Pancreas (tissue), 10 donors: ENCODE data around the gene TNRC6B. TPM values are rescaled to one million over a fixed set of nuclear protein-coding genes. Genes with fewer than 3 reads are reported as not detected.

Source experiments
- ATAC-seq, 4 donors: fragments of 200-7000 bp; cut with Tn5 transposase; one replicate each; pipeline versions ENCODE4 v1.8.0 to v1.9.1; 2020; ENCODE audit warnings: mild to moderate bottlenecking in 4 of 4, moderate library complexity in 4 of 4
- DNase-seq, 6 donors: peaks; one replicate each; pipeline ENCODE4 v3.0.0-alpha.2; 2020
- FAIRE-seq: peaks from 2 replicates; lab custom pipeline; 2012; peaks lifted over from hg19 to GRCh38; lab: Jason Lieb, UNC
- H3K27ac ChIP-seq, 4 donors: fragments of 200-600 bp; sonication (generic); 1 replicate in 3 of 4; 2 replicates in 1 of 4; pipeline versions ENCODE4 v1.5.0 to v1.8.0; 2020
- H3K27me3 ChIP-seq, 4 donors: fragments of 200-600 bp; one replicate each; pipeline ENCODE4 v1.8.0; 2021
- H3K36me3 ChIP-seq, 3 donors: fragments of 200-600 bp; sonication (generic) in 1 of 3; one replicate each; pipeline versions ENCODE4 v1.5.0 to v1.8.0; 2020 to 2021
- H3K4me1 ChIP-seq, 3 donors: fragments of 200-600 bp; one replicate each; pipeline ENCODE4 v1.8.0; 2021
- H3K4me3 ChIP-seq, 4 donors: fragments of 200-600 bp; sonication (generic) in 2 of 4; one replicate each; pipeline versions ENCODE4 v1.5.0 to v1.8.0; 2020 to 2021
- H3K9me3 ChIP-seq, 4 donors: fragments of 200-600 bp; one replicate each; pipeline ENCODE4 v1.8.0; 2021
- WGBS, 2 donors: extraction: QIAGEN DNeasy Blood & Tissue Kit; methylation state at CpG; one replicate each; pipeline ENCODE4 v1.1.7; 2013; 5-methylcytosine and 5-hydroxymethylcytosine counted together
- intact Hi-C, 3 donors: fragments of 100-400 bp; cut with DNase I; formaldehyde crosslinking; loops; one replicate each; pipeline versions ENCODE4 v1.11.1 to v1.14.2; 2022
- polyA plus RNA-seq, 2 donors: library from polyadenylated mRNA; stranded (reverse); fragments of 200-250 nt; gene quantifications; one replicate each; pipeline ENCODE4 v1.2.3, GENCODE V29; 2013
- total RNA-seq, 6 donors: library from RNA; stranded (reverse); fragmentation: NEBNext Ultra II Directional in 4 of 6; extraction: Animal tissue kit (Norgen Biotek cat#: 25700) in 4 of 6; gene quantifications; one replicate each; pipeline versions ENCODE4 v1.2.1 to v1.2.4, GENCODE V29; 2021 to 2023
- TF ChIP-seq, protein P1 (sequence below), 4 donors: fragments of 200-600 bp; sonication (generic) in 3 of 4; IDR thresholded peaks; one replicate each; pipeline versions ENCODE4 v1.5.0 to v1.8.0; 2021; ENCODE audit warnings: antibody characterized with exemption in 4 of 4
- donor health status: healthy with polysubstance abuse.
- donor health status: DM: no; HTN: no; CAD: no; lungs with moderate emphysema.
- donor health status: DM: no; HTN: no; CAD: no.
- donor health status: control.
- donor health status: control.
- donor health status: Bipolar disorder and iron deficiency.
- donor health status: DM: yes; HTN: yes; CAD: no.
- donor health status: DM: no; HTN: no; CAD: no.
- donor health status: DM: no; HTN: no; CAD: no.
- donor health status: DM: yes; HTN: yes; CAD: no.

TNRC6B gene
- total and polyA plus RNA-seq, 8 donors: 2.2 to 31.3 (median 21.0) TPM

DNA sequence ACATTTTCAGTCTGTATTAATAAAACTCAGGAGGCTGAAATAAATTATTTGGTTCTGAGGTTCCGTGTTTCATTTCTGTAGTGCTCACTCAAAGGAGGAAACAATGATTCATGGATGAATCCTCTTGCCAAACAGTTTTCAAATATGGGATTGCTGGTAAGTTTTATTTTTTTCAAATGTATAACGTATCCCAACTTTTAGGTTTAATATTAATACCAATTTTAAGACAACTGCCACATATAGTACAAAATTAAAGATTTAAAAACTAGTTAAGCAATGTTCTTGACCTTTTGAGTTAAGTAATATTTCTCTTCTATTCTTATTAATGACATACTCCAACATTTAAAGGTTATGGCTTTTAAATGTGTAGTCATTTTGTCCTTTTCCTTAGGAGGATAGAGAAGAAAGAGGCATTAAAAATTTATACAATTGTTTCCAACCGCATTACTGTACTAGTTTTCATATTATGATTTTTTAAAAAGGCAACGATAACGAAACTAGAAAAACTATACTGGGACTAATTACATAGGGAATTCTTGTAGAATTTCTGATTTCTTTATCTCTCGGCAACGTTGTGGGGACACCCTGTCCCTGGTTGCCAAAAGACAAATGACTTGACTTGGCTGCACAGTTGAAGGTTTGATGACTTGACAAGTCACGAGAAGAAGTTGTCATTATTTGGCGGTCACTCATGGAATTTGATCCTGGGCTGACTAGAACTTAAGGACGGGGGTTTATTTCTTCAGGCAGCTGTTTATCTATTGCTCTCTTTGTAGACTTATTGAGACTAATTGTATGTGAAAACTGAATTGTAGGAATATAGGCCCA is 99.5 kb downstream of the TNRC6B start:
- FAIRE-seq (no peak), DNase-seq (no peak), ATAC-seq (peak in 3 of 4 donors; percentile 51 to 71 (median 51))
- Histone ChIP-seq H3K27me3 (no peaks in the 10 kb centered on the region), H3K9me3 (no peaks in the 10 kb centered on the region), H3K36me3 (peaks cover 0 to 12% (median 0%) of the 10 kb centered on the region in 3 donors), H3K4me1 (peaks cover 3 to 12% (median 7%) of the 10 kb centered on the region in 3 donors), H3K27ac (peak overlapping the region in 3 of 4 donors; percentile 50 to 80 (median 68)), H3K4me3 (peak overlapping the region in 2 of 4 donors; percentile 10 to 33)
- intact Hi-C loops: no loop called here
- WGBS, 2 donors: 54 to 59% methylated on average over 10 of the region's 10 CpGs
- TF ChIP-seq, protein P1, sequence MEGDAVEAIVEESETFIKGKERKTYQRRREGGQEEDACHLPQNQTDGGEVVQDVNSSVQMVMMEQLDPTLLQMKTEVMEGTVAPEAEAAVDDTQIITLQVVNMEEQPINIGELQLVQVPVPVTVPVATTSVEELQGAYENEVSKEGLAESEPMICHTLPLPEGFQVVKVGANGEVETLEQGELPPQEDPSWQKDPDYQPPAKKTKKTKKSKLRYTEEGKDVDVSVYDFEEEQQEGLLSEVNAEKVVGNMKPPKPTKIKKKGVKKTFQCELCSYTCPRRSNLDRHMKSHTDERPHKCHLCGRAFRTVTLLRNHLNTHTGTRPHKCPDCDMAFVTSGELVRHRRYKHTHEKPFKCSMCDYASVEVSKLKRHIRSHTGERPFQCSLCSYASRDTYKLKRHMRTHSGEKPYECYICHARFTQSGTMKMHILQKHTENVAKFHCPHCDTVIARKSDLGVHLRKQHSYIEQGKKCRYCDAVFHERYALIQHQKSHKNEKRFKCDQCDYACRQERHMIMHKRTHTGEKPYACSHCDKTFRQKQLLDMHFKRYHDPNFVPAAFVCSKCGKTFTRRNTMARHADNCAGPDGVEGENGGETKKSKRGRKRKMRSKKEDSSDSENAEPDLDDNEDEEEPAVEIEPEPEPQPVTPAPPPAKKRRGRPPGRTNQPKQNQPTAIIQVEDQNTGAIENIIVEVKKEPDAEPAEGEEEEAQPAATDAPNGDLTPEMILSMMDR (IDR thresholded peaks at IDR 0.05): no peak

DNA sequence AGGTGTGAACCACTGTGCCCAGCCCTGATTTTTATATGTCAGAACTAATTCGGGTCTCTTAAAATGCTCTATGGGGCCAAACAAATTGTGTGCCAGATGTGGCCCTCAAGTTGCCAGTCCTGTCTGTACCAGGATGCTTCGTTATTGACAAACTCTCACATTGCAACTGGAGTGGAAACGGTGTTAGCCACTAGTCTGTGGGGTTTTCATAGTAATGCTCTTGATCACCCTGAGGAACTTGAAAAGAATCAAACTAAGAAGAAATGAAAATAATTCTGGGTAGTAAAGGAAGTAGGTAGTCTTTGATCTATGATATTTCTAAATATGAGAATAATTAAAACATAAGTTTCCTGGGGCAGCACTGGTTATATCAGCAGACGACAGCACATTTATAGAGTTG is 101.3 kb downstream of the TNRC6B start:
- ATAC-seq: no peak
- Histone ChIP-seq H3K27ac (no peak overlapping the region), H3K4me3 (no peak overlapping the region), H3K9me3 (no peaks in the 10 kb centered on the region), H3K36me3 (peaks cover 0 to 12% (median 0%) of the 10 kb centered on the region in 3 donors), H3K27me3 (no peaks in the 10 kb centered on the region), H3K4me1 (peaks cover 3 to 12% (median 7%) of the 10 kb centered on the region in 3 donors)
- TF ChIP-seq, protein P1 (IDR thresholded peaks at IDR 0.05): no peak
- 87 to 95% methylated on average over 4 of the region's 4 CpGs for WGBS, 2 donors
- intact Hi-C loops: no loop called here
- no peak for FAIRE-seq
- DNase-seq: no peak

DNA sequence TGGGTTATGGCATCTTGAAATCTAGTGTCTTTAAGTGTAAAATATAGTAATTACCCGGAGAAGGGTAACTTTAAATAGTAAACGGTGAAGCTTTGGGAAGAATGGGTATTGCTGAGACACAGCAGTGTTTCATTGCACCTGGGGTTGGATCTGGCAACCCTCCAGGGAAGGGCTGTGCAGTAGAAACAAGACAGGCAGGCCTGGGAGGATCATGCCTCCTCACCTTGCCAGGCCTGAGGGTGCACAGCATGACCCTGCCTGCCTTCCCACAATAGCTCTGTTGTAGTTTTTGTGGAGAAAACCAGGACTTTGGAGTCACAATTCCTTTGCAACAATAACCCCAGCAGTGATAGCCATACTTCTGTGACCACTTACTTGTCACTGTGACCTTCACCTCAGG is 104.0 kb downstream of the TNRC6B start:
- no peak overlapping the region for H3K27ac ChIP-seq
- WGBS, 2 donors: 42 to 57% methylated on average over 2 of the region's 2 CpGs
- no peak overlapping the region for H3K4me3 ChIP-seq
- FAIRE-seq (no peak), ATAC-seq (no peak), DNase-seq (peak in 1 of 6 donors; percentile 36)
- H3K36me3 ChIP-seq: peaks cover 0 to 24% (median 0%) of the 10 kb centered on the region in 3 donors
- H3K27me3 ChIP-seq: no peaks in the 10 kb centered on the region
- TF ChIP-seq, protein P1 (IDR thresholded peaks at IDR 0.05): no peak
- intact Hi-C loops: no loop called here
- peaks cover 0 to 5% (median 3%) of the 10 kb centered on the region in 3 donors for H3K4me1 ChIP-seq
- H3K9me3 ChIP-seq: no peaks in the 10 kb centered on the region

DNA sequence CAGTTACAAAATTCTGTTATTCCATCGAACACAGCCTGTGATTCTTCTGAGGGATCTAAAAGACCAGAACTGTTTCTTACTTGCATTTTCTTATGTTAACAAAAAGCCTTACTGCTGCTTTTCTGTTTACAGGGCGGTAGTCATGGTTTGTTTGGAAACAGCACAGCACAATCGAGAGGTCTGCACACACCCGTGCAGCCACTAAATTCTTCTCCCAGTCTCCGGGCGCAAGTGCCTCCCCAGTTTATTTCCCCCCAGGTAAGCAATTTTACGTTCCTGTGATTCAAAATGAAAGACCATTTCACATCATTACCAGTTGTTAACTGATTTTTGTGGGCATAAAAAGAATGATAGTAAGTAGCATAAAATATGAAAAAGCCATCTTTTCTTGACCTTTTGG is 107.8 kb downstream of the TNRC6B start:
- ATAC-seq: no peak
- TF ChIP-seq, protein P1 (IDR thresholded peaks at IDR 0.05): no peak

More for the DNA sequence above, 107.8 kb downstream of the TNRC6B start:
- no peak overlapping the region for H3K4me3 ChIP-seq
- no peak overlapping the region for H3K27ac ChIP-seq
- H3K27me3 ChIP-seq: no peaks in the 10 kb centered on the region
- no peak for FAIRE-seq
- H3K9me3 ChIP-seq: no peaks in the 10 kb centered on the region
- intact Hi-C loops: no loop called here
- WGBS, 2 donors: 84 to 93% methylated on average over 7 of the region's 7 CpGs
- DNase-seq: no peak
- peaks cover 0 to 44% (median 0%) of the 10 kb centered on the region in 3 donors for H3K36me3 ChIP-seq
- no peaks in the 10 kb centered on the region for H3K4me1 ChIP-seq
